A673 (cell line): ENCODE results near the gene UST.

Experiments used
- EZH2 ChIP-seq: fragments of 200-600 bp; sonication (generic); IDR thresholded peaks from 2 replicates; pipeline ENCODE4 v1.6.1; 2017; ENCODE audit warnings: borderline replicate concordance, low read depth, mild to moderate bottlenecking, mixed read lengths, antibody characterized with exemption, low read length; ENCODE audit not compliant: poor library complexity, severe bottlenecking
- TF ChIP-seq, protein P1 (sequence below): fragments of 300-800, 200-600 bp; sonication (generic); conservative IDR thresholded peaks from 2 replicates; pipeline ENCODE4 v1.5.1; 2017; ENCODE audit warnings: low read depth, mild to moderate bottlenecking, antibody characterized with exemption, low read length, moderate library complexity, mixed read lengths

DNA sequence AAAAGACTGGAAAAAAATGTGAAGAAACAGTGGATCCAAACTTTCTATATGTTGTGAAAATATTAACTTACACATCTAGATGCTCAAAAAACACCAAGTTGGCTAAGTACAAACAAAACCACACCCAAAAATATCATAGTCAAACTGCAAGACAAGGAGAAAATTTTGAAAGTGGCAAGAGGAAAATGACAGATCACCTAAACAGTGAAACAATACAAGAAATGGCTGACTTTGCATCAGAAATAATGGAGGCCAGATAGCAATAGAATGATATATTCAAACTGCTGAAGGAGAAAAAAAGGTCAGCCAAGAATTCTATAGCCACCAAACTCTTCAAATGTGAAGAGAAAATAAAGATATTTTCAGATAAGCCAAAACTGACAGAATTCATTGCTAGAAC, 22.4 kb upstream of the UST start:
- TF ChIP-seq, protein P1, sequence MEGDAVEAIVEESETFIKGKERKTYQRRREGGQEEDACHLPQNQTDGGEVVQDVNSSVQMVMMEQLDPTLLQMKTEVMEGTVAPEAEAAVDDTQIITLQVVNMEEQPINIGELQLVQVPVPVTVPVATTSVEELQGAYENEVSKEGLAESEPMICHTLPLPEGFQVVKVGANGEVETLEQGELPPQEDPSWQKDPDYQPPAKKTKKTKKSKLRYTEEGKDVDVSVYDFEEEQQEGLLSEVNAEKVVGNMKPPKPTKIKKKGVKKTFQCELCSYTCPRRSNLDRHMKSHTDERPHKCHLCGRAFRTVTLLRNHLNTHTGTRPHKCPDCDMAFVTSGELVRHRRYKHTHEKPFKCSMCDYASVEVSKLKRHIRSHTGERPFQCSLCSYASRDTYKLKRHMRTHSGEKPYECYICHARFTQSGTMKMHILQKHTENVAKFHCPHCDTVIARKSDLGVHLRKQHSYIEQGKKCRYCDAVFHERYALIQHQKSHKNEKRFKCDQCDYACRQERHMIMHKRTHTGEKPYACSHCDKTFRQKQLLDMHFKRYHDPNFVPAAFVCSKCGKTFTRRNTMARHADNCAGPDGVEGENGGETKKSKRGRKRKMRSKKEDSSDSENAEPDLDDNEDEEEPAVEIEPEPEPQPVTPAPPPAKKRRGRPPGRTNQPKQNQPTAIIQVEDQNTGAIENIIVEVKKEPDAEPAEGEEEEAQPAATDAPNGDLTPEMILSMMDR = no peak
- TF ChIP-seq EZH2 = no peak
